ENCODE measurements around the gene NMBR.

GRCh38 chr6:142118925-142119324 is 28.0 kb downstream of the NMBR start:
- TF ChIP-seq EZH2phosphoT487 (IDR thresholded peaks at IDR 0.05; ENCODE audit: insufficient read depth, low read depth) (no peak), EZH2 (IDR thresholded peaks at IDR 0.05; ENCODE audit: insufficient read depth, poor library complexity, severe bottlenecking) (no peak)
